ENCODE measurements around the gene OPCML.

OPCML gene

DNA sequence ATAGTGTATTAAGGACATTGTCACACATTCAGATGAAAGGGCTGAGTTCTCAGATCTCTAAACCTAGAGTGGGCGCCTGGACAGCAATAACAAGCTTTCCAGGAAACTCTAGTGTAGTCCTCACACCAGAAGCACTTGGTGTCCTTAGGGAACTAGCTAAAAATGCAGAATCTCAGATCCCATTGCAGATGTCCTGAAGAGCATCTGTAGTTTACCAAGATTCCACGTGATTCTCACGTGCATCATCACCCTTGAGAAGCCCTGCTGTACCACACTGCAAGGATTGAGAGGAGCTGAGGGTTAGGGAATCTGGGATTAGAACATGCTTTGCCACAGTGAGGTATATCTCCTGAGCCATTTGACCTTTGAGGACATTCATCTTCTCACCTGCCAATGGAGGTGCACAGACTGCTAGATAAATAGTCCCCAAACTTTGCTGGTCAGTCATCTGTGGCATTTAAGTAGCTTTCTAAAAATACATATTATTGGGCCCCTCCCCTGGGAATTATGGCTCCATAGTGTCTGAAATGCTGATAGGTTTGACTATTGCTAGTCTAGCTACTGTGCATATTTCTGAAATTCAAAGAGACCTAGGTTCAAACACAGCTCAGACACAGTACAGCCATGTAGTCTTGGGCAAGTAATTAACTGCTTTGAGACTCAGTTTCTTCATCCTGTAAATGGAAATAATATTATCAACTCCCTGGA is 1068.9 kb downstream of the OPCML start:
- H2AK5ac ChIP-seq (ENCODE audit: low read depth, low read length) = no peak overlapping the region
- no peak overlapping the region for H3K4me2 ChIP-seq (ENCODE audit: insufficient read depth, low read length, poor library complexity, severe bottlenecking)
- H2BK5ac ChIP-seq (ENCODE audit: low read length) = no peak overlapping the region
- H3K14ac ChIP-seq (ENCODE audit: low read length) = no peak overlapping the region
- no peak overlapping the region for H4K91ac ChIP-seq (ENCODE audit: low read depth, low read length, poor library complexity)
- no peaks in the 10 kb centered on the region for H3K27me3 ChIP-seq (ENCODE audit: control insufficient read depth in 3 of 3, insufficient read depth in 3 of 3, low read depth in 1 of 3, low read length in 3 of 3)
- H3K4me1 ChIP-seq (ENCODE audit: control insufficient read depth in 2 of 2, insufficient read depth in 1 of 2, low read depth in 1 of 2, low read length in 2 of 2) = peaks cover 0 to 3% of the 10 kb centered on the region in 2 donors
- no peak overlapping the region for H2BK12ac ChIP-seq (ENCODE audit: low read length)
- H3K23ac ChIP-seq (ENCODE audit: low read depth, low read length, poor library complexity) = no peak overlapping the region
- no peak overlapping the region for H4K8ac ChIP-seq (ENCODE audit: low read depth, low read length)
- no peak overlapping the region for H3K4ac ChIP-seq (ENCODE audit: low read length)
- no peak for DNase-seq (ENCODE audit: low spot score)
- no CpG with 5 or more reads among the region's 3 CpGs for WGBS, 2 donors (ENCODE audit: extremely low coverage in 2 of 2, insufficient read length in 2 of 2, insufficient replicate concordance in 1 of 2)
- H3K4me3 ChIP-seq (ENCODE audit: low read length in 2 of 2) = no peak overlapping the region
- H3K9me3 ChIP-seq (replicated peaks in 1 of 2; ENCODE audit: control insufficient read depth in 2 of 2, insufficient read depth in 1 of 2, low read depth in 1 of 2, low read length in 2 of 2) = no peaks in the 10 kb centered on the region
- no peak overlapping the region for H3K18ac ChIP-seq (ENCODE audit: low read length)
- H3K36me3 ChIP-seq (replicated peaks in 1 of 2; ENCODE audit: control insufficient read depth in 2 of 2, insufficient read depth in 2 of 2, low read length in 2 of 2) = no peaks in the 10 kb centered on the region
- no peak overlapping the region for H2BK120ac ChIP-seq (ENCODE audit: low read depth, low read length)
- H2BK15ac ChIP-seq (ENCODE audit: low read length) = no peak overlapping the region
- H3K9ac ChIP-seq (ENCODE audit: low read depth, low read length, poor library complexity) = no peak overlapping the region
- H2AFZ ChIP-seq (ENCODE audit: low read length) = no peak overlapping the region
- no peak overlapping the region for H3K27ac ChIP-seq (replicated peaks; ENCODE audit: low read length)
- no peaks in the 10 kb centered on the region for H3K79me1 ChIP-seq (ENCODE audit: low read depth, low read length)

DNA sequence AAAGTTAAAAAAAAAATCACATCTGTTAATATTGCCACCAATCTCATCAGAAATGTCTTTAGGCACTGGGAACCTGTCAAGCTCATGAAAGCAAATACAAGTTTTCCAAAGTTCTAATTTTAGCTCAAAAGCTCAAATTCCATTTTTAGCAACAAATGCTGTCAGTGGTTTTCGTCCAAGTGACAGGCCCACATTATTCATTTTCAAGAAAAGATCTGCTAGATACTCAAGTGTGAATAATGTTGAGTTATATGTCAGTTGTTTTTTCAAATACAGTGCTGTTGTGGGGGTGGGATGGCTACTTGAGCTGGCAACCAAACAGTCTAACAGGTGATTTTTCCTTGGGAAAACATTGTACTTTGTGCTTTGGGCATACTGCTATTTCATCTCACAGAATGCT is 1072.6 kb downstream of the OPCML start:
- Histone ChIP-seq H4K91ac (ENCODE audit: low read depth, low read length, poor library complexity) (no peak overlapping the region), H3K9ac (ENCODE audit: low read depth, low read length, poor library complexity) (no peak overlapping the region), H2BK12ac (ENCODE audit: low read length) (no peak overlapping the region), H3K18ac (ENCODE audit: low read length) (no peak overlapping the region), H3K4me3 (ENCODE audit: low read length in 2 of 2) (no peak overlapping the region), H3K14ac (ENCODE audit: low read length) (no peak overlapping the region), H3K4me2 (ENCODE audit: insufficient read depth, low read length, poor library complexity, severe bottlenecking) (no peak overlapping the region), H3K4me1 (ENCODE audit: control insufficient read depth in 2 of 2, insufficient read depth in 1 of 2, low read depth in 1 of 2, low read length in 2 of 2) (peaks cover 6 to 13% of the 10 kb centered on the region in 2 donors), H2BK15ac (ENCODE audit: low read length) (no peak overlapping the region), H2AK5ac (ENCODE audit: low read depth, low read length) (no peak overlapping the region), H3K79me1 (ENCODE audit: low read depth, low read length) (no peaks in the 10 kb centered on the region), H4K8ac (ENCODE audit: low read depth, low read length) (no peak overlapping the region), H3K4ac (ENCODE audit: low read length) (no peak overlapping the region), H2BK5ac (ENCODE audit: low read length) (no peak overlapping the region), H3K27me3 (ENCODE audit: control insufficient read depth in 3 of 3, insufficient read depth in 3 of 3, low read depth in 1 of 3, low read length in 3 of 3) (no peaks in the 10 kb centered on the region), H3K36me3 (replicated peaks in 1 of 2; ENCODE audit: control insufficient read depth in 2 of 2, insufficient read depth in 2 of 2, low read length in 2 of 2) (no peaks in the 10 kb centered on the region), H3K23ac (ENCODE audit: low read depth, low read length, poor library complexity) (no peak overlapping the region), H3K27ac (replicated peaks; ENCODE audit: low read length) (no peak overlapping the region), H2BK120ac (ENCODE audit: low read depth, low read length) (no peak overlapping the region), H3K9me3 (replicated peaks in 1 of 2; ENCODE audit: control insufficient read depth in 2 of 2, insufficient read depth in 1 of 2, low read depth in 1 of 2, low read length in 2 of 2) (no peaks in the 10 kb centered on the region), H2AFZ (ENCODE audit: low read length) (no peak overlapping the region)
- whole genome bisulfite sequencing, 2 donors (ENCODE audit: extremely low coverage in 2 of 2, insufficient read length in 2 of 2, insufficient replicate concordance in 1 of 2) = no CpG with 5 or more reads among the region's 1 CpG
- DNase-seq (ENCODE audit: low spot score) = no peak

DNA sequence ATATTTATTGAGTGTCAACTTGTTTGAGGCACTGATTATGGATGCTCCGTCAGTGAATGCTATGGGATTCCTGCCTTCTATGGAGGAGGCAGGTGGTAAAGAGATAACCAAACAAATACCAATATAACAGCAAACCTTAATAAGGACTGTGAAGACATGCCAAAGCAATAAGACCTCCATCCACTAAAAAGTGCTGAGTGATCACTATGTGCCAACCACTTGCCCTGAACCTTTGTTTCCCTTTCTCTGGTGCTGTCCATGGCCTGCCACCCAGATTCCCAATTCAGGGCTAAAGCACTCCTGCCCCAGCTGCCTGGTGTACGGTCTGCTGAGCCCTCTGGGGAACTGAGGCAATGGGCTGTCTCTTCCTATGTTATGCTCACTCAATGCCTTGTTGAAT is 1074.9 kb downstream of the OPCML start:
- H2BK15ac ChIP-seq (ENCODE audit: low read length) = no peak overlapping the region
- H3K27me3 ChIP-seq (ENCODE audit: control insufficient read depth in 3 of 3, insufficient read depth in 3 of 3, low read depth in 1 of 3, low read length in 3 of 3) = no peaks in the 10 kb centered on the region
- no peak overlapping the region for H3K23ac ChIP-seq (ENCODE audit: low read depth, low read length, poor library complexity)
- H2AFZ ChIP-seq (ENCODE audit: low read length) = no peak overlapping the region
- H3K4me3 ChIP-seq (ENCODE audit: low read length in 2 of 2) = no peak overlapping the region
- no peak overlapping the region for H2AK5ac ChIP-seq (ENCODE audit: low read depth, low read length)
- H3K9ac ChIP-seq (ENCODE audit: low read depth, low read length, poor library complexity) = no peak overlapping the region
- no peak overlapping the region for H3K4ac ChIP-seq (ENCODE audit: low read length)
- H2BK5ac ChIP-seq (ENCODE audit: low read length) = no peak overlapping the region
- H4K8ac ChIP-seq (ENCODE audit: low read depth, low read length) = no peak overlapping the region
- H3K27ac ChIP-seq (replicated peaks; ENCODE audit: low read length) = no peak overlapping the region
- H3K9me3 ChIP-seq (replicated peaks in 1 of 2; ENCODE audit: control insufficient read depth in 2 of 2, insufficient read depth in 1 of 2, low read depth in 1 of 2, low read length in 2 of 2) = no peaks in the 10 kb centered on the region
- no peak overlapping the region for H3K18ac ChIP-seq (ENCODE audit: low read length)
- H3K36me3 ChIP-seq (replicated peaks in 1 of 2; ENCODE audit: control insufficient read depth in 2 of 2, insufficient read depth in 2 of 2, low read length in 2 of 2) = no peaks in the 10 kb centered on the region
- H4K91ac ChIP-seq (ENCODE audit: low read depth, low read length, poor library complexity) = no peak overlapping the region
- H2BK12ac ChIP-seq (ENCODE audit: low read length) = no peak overlapping the region
- H2BK120ac ChIP-seq (ENCODE audit: low read depth, low read length) = no peak overlapping the region
- no CpG with 5 or more reads among the region's 2 CpGs for whole genome bisulfite sequencing, 2 donors (ENCODE audit: extremely low coverage in 2 of 2, insufficient read length in 2 of 2, insufficient replicate concordance in 1 of 2)
- H3K14ac ChIP-seq (ENCODE audit: low read length) = no peak overlapping the region
- peaks cover 6 to 16% of the 10 kb centered on the region in 2 donors for H3K4me1 ChIP-seq (ENCODE audit: control insufficient read depth in 2 of 2, insufficient read depth in 1 of 2, low read depth in 1 of 2, low read length in 2 of 2)
- no peaks in the 10 kb centered on the region for H3K79me1 ChIP-seq (ENCODE audit: low read depth, low read length)
- DNase-seq (ENCODE audit: low spot score) = no peak
- H3K4me2 ChIP-seq (ENCODE audit: insufficient read depth, low read length, poor library complexity, severe bottlenecking) = no peak overlapping the region

DNA sequence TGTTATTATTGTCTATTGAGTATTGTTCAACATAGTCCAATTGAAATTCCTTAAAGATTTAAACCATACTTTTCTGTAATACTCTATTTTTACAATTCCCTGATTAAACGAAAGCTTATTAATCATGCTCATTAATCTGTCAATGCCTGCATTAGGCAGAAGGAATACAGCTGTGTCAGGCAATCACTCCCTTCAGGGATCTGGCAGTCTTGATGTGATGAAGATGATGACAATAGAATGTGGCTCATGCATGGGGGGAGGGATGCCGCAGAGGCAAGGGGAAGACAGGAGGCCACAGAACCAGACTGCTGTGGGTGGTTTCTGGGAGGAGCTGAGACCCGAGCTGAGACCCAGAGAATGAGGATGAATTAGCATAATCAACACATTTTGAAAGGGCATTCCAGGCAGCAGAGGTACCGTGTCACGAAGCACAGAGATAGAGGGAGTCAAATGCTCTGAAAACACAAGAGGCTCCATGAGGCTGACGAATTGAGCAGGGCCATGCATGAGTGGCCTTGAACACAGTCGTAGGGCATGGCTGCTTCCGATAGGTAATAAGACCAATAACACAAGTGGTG is 1075.5 kb downstream of the OPCML start:
- Histone ChIP-seq H3K4me2 (ENCODE audit: insufficient read depth, low read length, poor library complexity, severe bottlenecking) (no peak overlapping the region), H3K79me1 (ENCODE audit: low read depth, low read length) (no peaks in the 10 kb centered on the region), H2AK5ac (ENCODE audit: low read depth, low read length) (no peak overlapping the region), H3K36me3 (replicated peaks in 1 of 2; ENCODE audit: control insufficient read depth in 2 of 2, insufficient read depth in 2 of 2, low read length in 2 of 2) (no peaks in the 10 kb centered on the region), H3K4me1 (ENCODE audit: control insufficient read depth in 2 of 2, insufficient read depth in 1 of 2, low read depth in 1 of 2, low read length in 2 of 2) (peaks cover 9 to 16% of the 10 kb centered on the region in 2 donors), H2BK5ac (ENCODE audit: low read length) (no peak overlapping the region), H4K8ac (ENCODE audit: low read depth, low read length) (no peak overlapping the region), H3K18ac (ENCODE audit: low read length) (no peak overlapping the region), H2AFZ (ENCODE audit: low read length) (peak overlapping the region; percentile 64), H3K27me3 (ENCODE audit: control insufficient read depth in 3 of 3, insufficient read depth in 3 of 3, low read depth in 1 of 3, low read length in 3 of 3) (no peaks in the 10 kb centered on the region), H2BK120ac (ENCODE audit: low read depth, low read length) (no peak overlapping the region), H3K14ac (ENCODE audit: low read length) (no peak overlapping the region), H3K9ac (ENCODE audit: low read depth, low read length, poor library complexity) (no peak overlapping the region), H3K9me3 (replicated peaks in 1 of 2; ENCODE audit: control insufficient read depth in 2 of 2, insufficient read depth in 1 of 2, low read depth in 1 of 2, low read length in 2 of 2) (no peaks in the 10 kb centered on the region), H3K27ac (replicated peaks; ENCODE audit: low read length) (no peak overlapping the region), H3K23ac (ENCODE audit: low read depth, low read length, poor library complexity) (no peak overlapping the region), H2BK15ac (ENCODE audit: low read length) (no peak overlapping the region), H3K4me3 (ENCODE audit: low read length in 2 of 2) (no peak overlapping the region), H3K4ac (ENCODE audit: low read length) (no peak overlapping the region), H2BK12ac (ENCODE audit: low read length) (no peak overlapping the region), H4K91ac (ENCODE audit: low read depth, low read length, poor library complexity) (no peak overlapping the region)
- no CpG with 5 or more reads among the region's 8 CpGs for WGBS, 2 donors (ENCODE audit: extremely low coverage in 2 of 2, insufficient read length in 2 of 2, insufficient replicate concordance in 1 of 2)
- peak; percentile 6 for DNase-seq (ENCODE audit: low spot score)
